ENCODE results near the gene RAPGEF1. TPM values are rescaled to one million over a fixed set of nuclear protein-coding genes. Genes with fewer than 3 reads are reported as not detected.

The RAPGEF1 gene
- total and polyA plus RNA-seq, 9 of the 15 experiments (the other 6 are each of a cell fraction or from before 2014, with no cell fraction given) = 0.06 to 44.1 (median 19.9) TPM

DNA sequence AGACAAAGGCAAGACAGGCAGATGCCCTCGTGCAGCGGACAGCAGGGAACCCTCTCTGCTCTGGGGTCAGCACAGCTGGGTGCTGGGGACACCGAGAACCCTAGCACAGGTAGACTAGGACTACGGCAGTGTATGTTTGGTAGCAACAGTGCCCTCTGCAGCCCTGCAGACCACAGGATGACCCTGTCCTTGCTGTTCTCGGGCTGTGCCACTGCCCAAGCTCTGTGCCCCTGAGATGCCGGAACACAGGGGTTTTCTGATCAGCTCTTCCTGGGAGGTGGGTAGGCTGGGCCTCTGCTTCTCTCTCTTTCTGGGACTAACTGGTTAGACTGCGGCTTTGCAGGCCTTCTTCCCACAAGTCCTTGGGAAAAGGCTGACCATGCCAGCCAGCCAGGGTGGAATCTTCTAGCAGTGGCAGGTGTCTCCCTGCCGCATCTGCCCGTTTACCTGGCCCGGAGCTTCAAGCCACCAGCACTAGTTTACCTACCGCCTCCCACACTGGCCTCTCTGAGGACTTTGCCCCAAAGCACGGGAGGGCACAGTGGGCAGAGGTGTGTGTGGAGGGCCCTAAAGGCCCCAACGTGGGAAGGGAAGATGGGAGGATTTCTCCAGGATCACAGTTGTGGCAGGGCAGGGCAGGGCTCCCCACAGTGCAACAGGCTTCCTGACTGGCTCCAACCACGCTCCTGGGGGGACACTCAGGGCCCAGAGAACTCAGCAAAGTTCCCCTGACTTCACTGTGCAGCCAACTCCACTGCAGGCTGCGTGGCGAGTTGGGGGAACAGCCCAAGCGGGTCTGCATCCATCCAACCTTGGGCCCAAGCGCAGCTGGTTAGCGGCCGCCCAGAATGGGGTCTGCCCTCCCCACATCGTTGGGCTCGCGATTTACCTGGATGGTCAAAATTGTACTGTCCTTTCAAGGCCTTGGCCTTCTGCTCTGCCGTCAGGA lies 210.0 kb downstream of the RAPGEF1 start (continued):
- TF ChIP-seq ESRRA (IDR thresholded peaks at IDR 0.05; ENCODE audit: borderline replicate concordance, low read depth) (no peak), MIER1 (IDR thresholded peaks at IDR 0.05; ENCODE audit: low read depth) (no peak)

GRCh38 chr9:131528886-131529505 lies 210.9 kb downstream of the RAPGEF1 start:
- BruUV-seq (replicated peaks) = no TSS peak
- Histone ChIP-seq H3K79me2 (ENCODE audit: control insufficient read depth, insufficient read depth, low read length) (peaks cover 14% of the 10 kb centered on the region), H3K9me3 (replicated peaks; ENCODE audit: control insufficient read depth, insufficient read depth, low read depth, low read length) (no peaks in the 10 kb centered on the region), H3K4me2 (ENCODE audit: insufficient read depth, low read length) (no peak overlapping the region), H3K27me3 (ENCODE audit: control insufficient read depth in 2 of 2, insufficient read depth in 2 of 2, low read length in 2 of 2) (no peaks in the 10 kb centered on the region), H3K27ac (ENCODE audit: extremely low read depth, low read depth, low read length) (no peak overlapping the region), H3K4me1 (replicated peaks in 1 of 2; ENCODE audit: control insufficient read depth in 2 of 2, insufficient read depth in 2 of 2, low read length in 2 of 2) (peaks cover 6 to 39% of the 10 kb centered on the region in 2 experiments; a peak in 3 of 5 replicates), H3K4me3 (no peak overlapping the region), H3K36me3 (ENCODE audit: control insufficient read depth, insufficient read depth, low read length) (peaks cover 60% of the 10 kb centered on the region; the same call in 2 of the 3 replicates), H2AFZ (ENCODE audit: low read depth, low read length) (no peak overlapping the region), H3K9me1 (ENCODE audit: control insufficient read depth, insufficient read depth, low read length) (no peaks in the 10 kb centered on the region), H4K20me1 (replicated peaks; ENCODE audit: control insufficient read depth, insufficient read depth, low read length) (no peaks in the 10 kb centered on the region; the same call in 1 of the 2 replicates), H3K9ac (ENCODE audit: insufficient read depth in 1 of 2, low read depth in 2 of 2, low read length in 2 of 2) (peak overlapping the region in 1 of 2 experiments; percentile 93; a peak in 1 of 4 replicates)
- TF ChIP-seq RBFOX2 (IDR thresholded peaks at IDR 0.05; ENCODE audit: low read depth, low read length) (peak; percentile 36; the same call in 1 of the 2 replicates), BHLHE40 (IDR thresholded peaks at IDR 0.05; ENCODE audit: low read length) (no peak)
- CTCF ChIA-PET (ENCODE audit: low intra/inter-chr PET ratio) = no interaction called here
- 95% methylated on average over 24 of the region's 35 CpGs for WGBS (ENCODE audit: insufficient coverage, low coverage, missing lambda C conversion rate)
- ATAC-seq = no peak
- no peak for DNase-seq (ENCODE audit: extremely low read depth in 1 of 4, low spot score in 3 of 4)
- in situ Hi-C loops (cut with MboI) (no loop called here), intact Hi-C loops (cut with micrococcal nuclease) (no loop called here)
- no peak for FAIRE-seq
- POLR2A ChIA-PET = interaction anchor here (1.2 kb wide), 1 partner anchor 9 kb away, joined by 4 read pairs; no protein-coding TSS in a partner anchor
